IPS-20b (cell line): ENCODE data around the gene GLRA1.

Experiments used
- H3K27ac ChIP-seq: one replicate; pipeline ENCODE4 v1.5.1; 2013; ENCODE audit warnings: low read length
- H3K27me3 ChIP-seq: 2 replicates; pipeline ENCODE4 v1.6.1; 2013; ENCODE audit warnings: mild to moderate bottlenecking, low read length, inconsistent platforms; ENCODE audit not compliant: insufficient read depth
- H3K36me3 ChIP-seq: 2 replicates; pipeline ENCODE4 v1.6.1; 2013; ENCODE audit warnings: low read depth, mild to moderate bottlenecking, inconsistent platforms, low read length, moderate library complexity; ENCODE audit not compliant: insufficient read depth
- H3K4me1 ChIP-seq: 2 replicates; pipeline ENCODE4 v1.6.1; 2013; ENCODE audit warnings: mild to moderate bottlenecking, control low read depth, inconsistent platforms, low read length, moderate library complexity; ENCODE audit not compliant: insufficient read depth
- H3K4me3 ChIP-seq: 2 replicates; pipeline ENCODE4 v1.5.1; 2013; ENCODE audit warnings: mild to moderate bottlenecking, low read length, inconsistent platforms
- H3K9ac ChIP-seq: 2 replicates; pipeline ENCODE4 v1.6.1; 2013; ENCODE audit warnings: low read depth, mild to moderate bottlenecking, inconsistent platforms, low read length, moderate library complexity
- H3K9me3 ChIP-seq: 2 replicates; pipeline ENCODE4 v1.6.1; 2013; ENCODE audit warnings: mild to moderate bottlenecking, low read depth, low read length, inconsistent platforms; ENCODE audit not compliant: insufficient read depth

Gene GLRA1

DNA sequence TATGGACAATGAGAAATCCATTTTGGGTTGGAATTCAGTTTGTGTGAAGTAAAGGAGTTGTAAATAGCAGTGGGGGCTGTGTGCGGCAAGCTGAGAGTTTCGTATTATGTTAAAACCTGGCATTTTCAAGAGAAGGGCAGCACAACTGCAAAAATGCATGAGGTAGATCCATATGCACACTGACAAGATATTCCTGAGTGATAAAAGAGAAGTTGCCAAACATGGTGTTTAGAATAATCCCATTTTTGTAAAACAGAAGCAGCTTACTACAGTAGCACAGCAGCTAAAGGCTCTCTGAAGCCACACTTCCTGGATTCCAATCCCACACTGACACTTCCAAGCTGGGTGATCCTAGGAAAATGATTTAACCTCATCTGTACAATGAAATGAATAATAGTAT lies 11.2 kb downstream of the GLRA1 start:
- no peaks in the 10 kb centered on the region for H3K9me3 ChIP-seq
- no peak overlapping the region for H3K27ac ChIP-seq
- peaks cover 75% of the 10 kb centered on the region for H3K27me3 ChIP-seq
- H3K4me3 ChIP-seq: no peak overlapping the region
- no peak overlapping the region for H3K9ac ChIP-seq
- no peaks in the 10 kb centered on the region for H3K36me3 ChIP-seq
- H3K4me1 ChIP-seq: peaks cover 24% of the 10 kb centered on the region; the same call in 1 of the 2 replicates

DNA sequence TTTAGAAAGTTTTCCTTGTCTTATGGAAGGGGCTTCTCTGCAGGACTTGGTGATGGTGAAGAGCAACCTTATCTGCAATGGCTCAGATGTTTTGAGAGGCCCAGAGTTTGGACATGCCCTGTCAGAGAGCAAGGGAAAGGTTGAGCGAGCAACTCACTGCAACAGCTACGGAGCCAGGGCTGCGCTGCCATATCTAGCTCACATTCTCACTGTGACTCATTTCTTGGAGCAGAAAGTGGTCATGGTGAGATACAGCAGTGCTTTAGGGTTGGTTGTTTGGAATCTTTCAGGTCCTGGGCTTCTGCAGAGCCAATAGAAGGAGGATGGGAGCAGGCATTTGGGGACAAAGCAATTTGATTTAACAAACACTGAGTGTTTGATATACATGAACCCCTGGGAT lies 12.3 kb downstream of the GLRA1 start:
- Histone ChIP-seq H3K36me3 (no peaks in the 10 kb centered on the region), H3K27ac (no peak overlapping the region), H3K4me3 (no peak overlapping the region), H3K4me1 (peaks cover 15% of the 10 kb centered on the region; the same call in 1 of the 2 replicates), H3K27me3 (peaks cover 86% of the 10 kb centered on the region), H3K9ac (no peak overlapping the region), H3K9me3 (no peaks in the 10 kb centered on the region)

DNA sequence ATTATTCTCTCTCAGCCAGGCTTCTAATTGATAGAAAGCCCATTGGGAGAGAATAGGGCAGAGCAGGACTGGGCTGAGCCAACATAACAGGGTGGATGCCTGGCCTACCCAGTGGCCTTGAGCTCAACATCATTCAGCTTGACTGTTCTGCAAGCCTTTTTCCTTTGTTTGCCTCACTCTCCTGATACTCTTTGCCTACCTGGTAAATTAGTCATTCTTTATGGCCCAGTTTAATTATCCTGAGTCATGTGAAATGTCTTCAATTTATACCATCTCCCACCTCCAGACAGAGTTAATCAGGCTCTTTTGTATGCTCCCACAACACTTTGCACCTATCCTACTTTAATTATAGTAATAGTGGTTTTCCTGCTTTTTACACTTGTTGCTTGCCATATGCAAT lies 13.6 kb downstream of the GLRA1 start:
- H3K4me3 ChIP-seq: no peak overlapping the region
- H3K9ac ChIP-seq: no peak overlapping the region
- peaks cover 13% of the 10 kb centered on the region; the same call in 1 of the 2 replicates for H3K4me1 ChIP-seq
- no peaks in the 10 kb centered on the region for H3K36me3 ChIP-seq
- H3K9me3 ChIP-seq: no peaks in the 10 kb centered on the region
- no peak overlapping the region for H3K27ac ChIP-seq
- H3K27me3 ChIP-seq: peaks cover 87% of the 10 kb centered on the region

DNA sequence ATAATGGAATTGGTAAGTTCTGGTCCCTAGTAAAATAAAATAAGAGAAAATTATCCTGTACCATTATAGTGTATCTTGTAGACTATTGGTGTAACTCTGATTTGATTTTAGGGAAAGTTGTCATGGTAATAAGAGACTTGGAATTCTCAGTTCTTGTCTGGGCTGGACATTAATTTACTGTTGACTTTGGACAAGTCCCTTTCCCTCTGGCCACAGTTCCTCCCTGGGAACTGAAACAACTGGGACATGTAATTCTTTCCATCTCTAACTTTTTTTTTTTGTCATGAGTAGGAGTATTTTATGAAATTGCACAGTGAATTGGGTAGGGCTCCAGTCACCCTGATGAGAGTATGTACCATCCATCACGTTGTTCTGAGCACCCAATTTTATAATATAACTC lies 15.0 kb downstream of the GLRA1 start:
- no peak overlapping the region for H3K9ac ChIP-seq
- H3K4me1 ChIP-seq: peaks cover 17% of the 10 kb centered on the region; the same call in 1 of the 2 replicates
- peaks cover 90% of the 10 kb centered on the region for H3K27me3 ChIP-seq
- H3K36me3 ChIP-seq: no peaks in the 10 kb centered on the region
- H3K27ac ChIP-seq: no peak overlapping the region
- H3K4me3 ChIP-seq: no peak overlapping the region
- no peaks in the 10 kb centered on the region for H3K9me3 ChIP-seq

DNA sequence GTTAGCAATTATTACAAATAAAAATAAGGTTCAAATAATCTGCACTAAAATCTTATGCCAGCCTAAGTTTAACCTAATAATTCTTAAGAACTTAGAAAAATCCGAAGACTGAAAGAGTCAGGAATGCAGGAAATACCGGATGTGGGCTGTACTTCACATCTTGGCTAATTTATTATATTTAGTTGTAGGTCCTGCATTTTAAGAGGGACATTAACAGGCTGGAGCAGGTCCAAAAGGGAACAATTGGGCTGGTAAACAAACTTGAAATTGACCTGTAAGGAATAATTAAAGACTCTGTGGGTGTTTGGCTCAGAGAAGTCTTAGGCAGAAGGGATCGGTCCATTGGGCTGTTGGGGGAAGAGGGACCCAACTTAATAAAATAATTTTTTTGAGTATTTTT lies 18.4 kb downstream of the GLRA1 start:
- no peak overlapping the region for H3K9ac ChIP-seq
- H3K27me3 ChIP-seq: peaks cover 93% of the 10 kb centered on the region
- no peak overlapping the region for H3K4me3 ChIP-seq
- peaks cover 22% of the 10 kb centered on the region; the same call in 1 of the 2 replicates for H3K4me1 ChIP-seq
- no peaks in the 10 kb centered on the region for H3K9me3 ChIP-seq
- H3K27ac ChIP-seq: no peak overlapping the region
- H3K36me3 ChIP-seq: no peaks in the 10 kb centered on the region

DNA sequence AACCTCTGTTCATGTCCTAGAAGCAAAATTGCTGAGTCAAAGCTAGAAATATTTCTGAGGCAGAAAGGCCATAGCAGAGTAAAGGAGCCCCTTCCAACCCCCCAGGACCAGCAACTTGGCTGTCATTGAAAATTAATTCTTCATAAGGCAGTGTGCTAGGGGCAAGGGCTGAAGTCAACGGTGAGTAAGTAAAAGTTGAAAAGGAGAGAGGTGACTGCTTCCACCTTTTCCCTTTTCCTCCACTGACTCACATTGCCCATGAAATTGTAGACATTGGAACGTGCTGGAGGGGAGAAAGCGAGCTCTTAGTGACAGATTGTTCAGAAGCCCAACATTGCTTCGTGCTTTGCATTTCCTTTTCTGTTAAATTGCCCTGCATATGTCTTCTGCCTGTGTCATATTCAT lies 19.1 kb downstream of the GLRA1 start:
- Histone ChIP-seq H3K9me3 (no peaks in the 10 kb centered on the region), H3K9ac (no peak overlapping the region), H3K27ac (no peak overlapping the region), H3K36me3 (no peaks in the 10 kb centered on the region), H3K4me1 (peaks cover 22% of the 10 kb centered on the region; the same call in 1 of the 2 replicates), H3K27me3 (peaks cover 93% of the 10 kb centered on the region), H3K4me3 (no peak overlapping the region)

DNA sequence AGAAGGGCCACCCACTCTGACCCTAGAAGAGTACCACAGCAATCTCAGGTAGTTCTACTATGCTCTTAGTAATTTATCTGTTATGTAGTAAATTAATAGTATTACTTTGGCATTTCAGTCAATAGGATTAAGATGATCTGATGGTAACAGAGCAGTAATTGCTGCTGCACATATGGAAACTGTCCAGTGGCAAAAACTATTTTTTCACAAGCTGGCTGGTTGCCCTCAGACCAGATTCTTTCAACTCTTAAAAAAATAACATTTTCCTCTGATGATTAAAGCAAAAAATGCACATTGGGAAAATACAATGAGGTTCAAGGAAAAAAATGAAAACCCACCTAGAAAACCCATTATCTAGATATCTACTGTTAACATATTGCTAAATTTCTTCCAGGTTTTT lies 19.7 kb downstream of the GLRA1 start:
- Histone ChIP-seq H3K9ac (no peak overlapping the region), H3K27ac (no peak overlapping the region), H3K4me1 (peaks cover 22% of the 10 kb centered on the region; the same call in 1 of the 2 replicates), H3K4me3 (no peak overlapping the region), H3K27me3 (peaks cover 93% of the 10 kb centered on the region), H3K9me3 (no peaks in the 10 kb centered on the region), H3K36me3 (no peaks in the 10 kb centered on the region)

DNA sequence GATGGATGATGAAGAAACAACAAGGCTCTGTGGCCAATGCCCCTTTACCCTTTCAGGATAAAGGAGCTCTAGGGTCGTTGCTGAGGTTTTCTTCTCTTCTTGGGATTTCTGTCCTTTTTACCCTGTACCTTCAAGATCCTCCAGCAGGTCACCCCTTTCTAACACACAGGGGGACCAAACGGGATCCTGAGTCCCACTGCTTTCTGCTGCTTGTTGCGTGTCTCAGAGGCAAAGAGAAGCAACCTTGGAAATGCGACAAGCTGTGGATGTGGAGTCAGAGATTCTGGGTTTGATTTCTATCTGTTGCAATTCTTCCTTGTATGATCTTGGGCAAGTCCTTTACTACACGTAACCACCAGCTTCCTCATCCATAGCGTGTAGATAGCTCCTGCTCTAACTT lies 20.5 kb downstream of the GLRA1 start:
- Histone ChIP-seq H3K4me3 (no peak overlapping the region), H3K9me3 (no peaks in the 10 kb centered on the region), H3K27ac (no peak overlapping the region), H3K9ac (no peak overlapping the region), H3K27me3 (peaks cover 97% of the 10 kb centered on the region), H3K4me1 (peaks cover 22% of the 10 kb centered on the region; the same call in 1 of the 2 replicates), H3K36me3 (no peaks in the 10 kb centered on the region)

DNA sequence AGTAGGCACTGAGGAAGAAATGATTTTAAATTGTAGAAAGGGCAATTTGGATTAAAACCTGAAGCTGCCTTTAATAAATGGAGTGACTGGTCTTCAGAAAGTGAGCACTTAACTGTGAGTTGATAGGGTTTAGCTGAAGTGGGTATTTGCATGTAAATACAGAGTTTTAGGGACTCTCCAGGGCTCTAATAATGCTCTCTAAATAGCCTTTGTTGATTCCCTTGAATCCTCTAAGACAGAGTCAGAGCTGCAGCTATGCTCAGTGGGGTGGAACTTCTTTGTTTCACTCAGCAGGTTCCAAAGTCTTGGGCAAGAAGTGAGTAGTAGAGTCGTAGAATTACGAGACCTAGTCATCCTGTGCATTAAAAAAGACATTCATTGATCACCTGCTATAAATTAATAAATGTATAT lies 21.4 kb downstream of the GLRA1 start:
- peaks cover 22% of the 10 kb centered on the region; the same call in 1 of the 2 replicates for H3K4me1 ChIP-seq
- H3K9ac ChIP-seq: no peak overlapping the region
- H3K9me3 ChIP-seq: no peaks in the 10 kb centered on the region
- no peaks in the 10 kb centered on the region for H3K36me3 ChIP-seq
- no peak overlapping the region for H3K27ac ChIP-seq
- H3K27me3 ChIP-seq: peaks cover 100% of the 10 kb centered on the region
- peak overlapping the region; percentile 50 for H3K4me3 ChIP-seq

DNA sequence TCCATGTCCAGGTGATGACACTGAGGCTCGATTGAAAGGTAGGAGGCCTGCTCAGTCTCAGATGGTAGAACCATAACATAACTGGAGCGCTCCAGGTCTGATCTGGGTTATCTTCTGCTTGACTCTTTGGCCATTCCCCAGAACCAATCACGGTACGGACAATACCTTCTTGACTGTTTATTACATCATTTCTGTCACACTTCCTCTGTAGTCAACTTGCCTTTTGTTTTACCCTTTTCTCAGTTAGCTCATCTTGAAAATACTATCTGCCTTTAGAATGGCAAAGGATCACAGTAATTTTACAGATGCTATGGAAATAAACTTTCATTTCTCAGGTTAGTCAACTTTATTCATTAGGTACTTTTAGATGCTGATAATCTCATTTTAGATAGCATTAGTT lies 22.4 kb downstream of the GLRA1 start:
- Histone ChIP-seq H3K4me1 (peaks cover 22% of the 10 kb centered on the region; the same call in 1 of the 2 replicates), H3K9me3 (no peaks in the 10 kb centered on the region), H3K9ac (no peak overlapping the region), H3K4me3 (no peak overlapping the region), H3K36me3 (no peaks in the 10 kb centered on the region), H3K27me3 (peaks cover 100% of the 10 kb centered on the region), H3K27ac (no peak overlapping the region)

DNA sequence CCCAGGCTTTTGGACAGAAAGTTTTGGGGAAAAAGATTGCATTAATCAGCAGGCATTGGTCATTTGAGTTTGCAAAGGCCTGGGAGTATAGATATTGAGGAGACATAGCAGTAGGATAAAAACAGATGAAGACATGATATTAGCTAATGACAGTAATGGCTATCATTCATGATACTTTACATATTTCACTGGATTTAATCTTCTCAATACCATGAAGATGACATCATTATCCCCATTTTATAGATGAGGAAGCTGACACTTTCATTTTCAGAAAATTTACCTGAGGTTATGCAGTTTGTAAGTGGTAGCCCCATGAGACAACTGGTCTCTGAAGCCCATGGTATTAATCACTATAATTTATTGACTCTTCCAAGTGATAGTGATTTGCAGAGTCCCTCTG lies 23.0 kb downstream of the GLRA1 start:
- Histone ChIP-seq H3K4me3 (no peak overlapping the region), H3K36me3 (no peaks in the 10 kb centered on the region), H3K9me3 (no peaks in the 10 kb centered on the region), H3K27me3 (peaks cover 94% of the 10 kb centered on the region), H3K4me1 (peaks cover 22% of the 10 kb centered on the region), H3K27ac (no peak overlapping the region), H3K9ac (no peak overlapping the region)

DNA sequence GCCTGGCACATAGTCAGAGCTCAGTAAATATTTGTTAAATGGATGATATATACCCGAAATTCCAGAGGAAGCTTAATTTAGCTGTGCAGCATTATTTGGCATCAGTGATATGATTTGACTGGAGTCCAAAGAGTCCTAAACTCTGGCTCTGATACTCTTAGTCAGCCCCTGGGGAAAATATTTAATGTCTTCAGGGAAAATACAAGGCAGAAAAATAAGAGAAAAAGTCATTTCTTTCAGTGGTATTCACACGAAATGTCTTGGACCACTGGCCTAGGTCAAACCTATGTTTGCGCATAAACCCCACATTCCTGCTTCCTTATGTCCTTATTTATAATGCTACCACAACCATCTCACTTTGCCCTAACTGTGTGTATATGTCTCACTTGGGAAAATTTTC lies 23.8 kb downstream of the GLRA1 start:
- Histone ChIP-seq H3K4me3 (no peak overlapping the region), H3K27ac (no peak overlapping the region), H3K4me1 (peaks cover 22% of the 10 kb centered on the region), H3K9me3 (no peaks in the 10 kb centered on the region), H3K9ac (no peak overlapping the region), H3K36me3 (no peaks in the 10 kb centered on the region), H3K27me3 (peaks cover 86% of the 10 kb centered on the region)
